Measurements from ENCODE around the gene WDR93. TPM values are rescaled to one million over a fixed set of nuclear protein-coding genes. Genes with fewer than 3 reads are reported as not detected.

WDR93 gene
- total and polyA plus RNA-seq, 4 donors, result 0.08 TPM; not detected in 2

DNA sequence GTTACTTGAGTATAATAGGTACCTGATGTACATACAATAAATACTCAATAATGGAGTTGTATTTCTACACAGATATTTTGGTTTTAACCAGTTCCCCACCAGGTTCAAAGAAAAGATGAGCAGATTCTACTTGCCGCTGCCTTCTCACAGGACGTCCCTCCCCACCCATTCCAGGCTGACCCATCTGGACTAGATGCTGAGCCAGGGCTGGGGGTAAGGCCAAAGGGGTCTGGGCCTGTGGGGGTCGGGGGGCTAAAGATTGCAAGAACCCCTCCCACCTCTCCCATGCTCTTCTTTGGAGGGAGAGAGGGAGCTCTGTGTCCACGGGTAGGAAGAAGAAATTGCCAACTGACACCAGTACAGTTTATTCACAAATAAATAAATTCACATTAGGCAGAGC is 58.9 kb downstream of the WDR93 start:
- H3K36me3 ChIP-seq (ENCODE audit: control insufficient read depth in 4 of 4, insufficient read depth in 3 of 4, low read depth in 1 of 4, low read length in 3 of 4), result no peaks in the 10 kb centered on the region
- no peak overlapping the region for H3K9ac ChIP-seq (ENCODE audit: low read depth in 1 of 2, low read length in 2 of 2)
- H3K27ac ChIP-seq (ENCODE audit: low read depth in 1 of 2, low read length in 2 of 2), result no peak overlapping the region
- DNase-seq (ENCODE audit: low spot score), result no peak
- TF ChIP-seq YY1 (IDR thresholded peaks at IDR 0.05) (no peak), RXRA (IDR thresholded peaks at IDR 0.05) (no peak), GABPA (IDR thresholded peaks at IDR 0.05 in 1 of 2, conservative IDR thresholded peaks at IDR 0.05 in 1 of 2) (no peak), HNF4A (conservative IDR thresholded peaks at IDR 0.05) (no peak), SP1 (IDR thresholded peaks at IDR 0.05) (no peak), RAD21 (IDR thresholded peaks at IDR 0.05) (no peak), EGR1 (IDR thresholded peaks at IDR 0.05; ENCODE audit: low read depth in 2 of 2) (no peak), FOXA2 (IDR thresholded peaks at IDR 0.05) (no peak), FOXA1 (IDR thresholded peaks at IDR 0.05) (no peak)
- TF ChIP-seq, protein P1, sequence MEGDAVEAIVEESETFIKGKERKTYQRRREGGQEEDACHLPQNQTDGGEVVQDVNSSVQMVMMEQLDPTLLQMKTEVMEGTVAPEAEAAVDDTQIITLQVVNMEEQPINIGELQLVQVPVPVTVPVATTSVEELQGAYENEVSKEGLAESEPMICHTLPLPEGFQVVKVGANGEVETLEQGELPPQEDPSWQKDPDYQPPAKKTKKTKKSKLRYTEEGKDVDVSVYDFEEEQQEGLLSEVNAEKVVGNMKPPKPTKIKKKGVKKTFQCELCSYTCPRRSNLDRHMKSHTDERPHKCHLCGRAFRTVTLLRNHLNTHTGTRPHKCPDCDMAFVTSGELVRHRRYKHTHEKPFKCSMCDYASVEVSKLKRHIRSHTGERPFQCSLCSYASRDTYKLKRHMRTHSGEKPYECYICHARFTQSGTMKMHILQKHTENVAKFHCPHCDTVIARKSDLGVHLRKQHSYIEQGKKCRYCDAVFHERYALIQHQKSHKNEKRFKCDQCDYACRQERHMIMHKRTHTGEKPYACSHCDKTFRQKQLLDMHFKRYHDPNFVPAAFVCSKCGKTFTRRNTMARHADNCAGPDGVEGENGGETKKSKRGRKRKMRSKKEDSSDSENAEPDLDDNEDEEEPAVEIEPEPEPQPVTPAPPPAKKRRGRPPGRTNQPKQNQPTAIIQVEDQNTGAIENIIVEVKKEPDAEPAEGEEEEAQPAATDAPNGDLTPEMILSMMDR (IDR thresholded peaks at IDR 0.05; ENCODE audit: low read depth, low read length, missing input control), result no peak
- TF ChIP-seq, protein P2, sequence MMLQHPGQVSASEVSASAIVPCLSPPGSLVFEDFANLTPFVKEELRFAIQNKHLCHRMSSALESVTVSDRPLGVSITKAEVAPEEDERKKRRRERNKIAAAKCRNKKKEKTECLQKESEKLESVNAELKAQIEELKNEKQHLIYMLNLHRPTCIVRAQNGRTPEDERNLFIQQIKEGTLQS (IDR thresholded peaks at IDR 0.05), result no peak
- TF ChIP-seq, protein P3, sequence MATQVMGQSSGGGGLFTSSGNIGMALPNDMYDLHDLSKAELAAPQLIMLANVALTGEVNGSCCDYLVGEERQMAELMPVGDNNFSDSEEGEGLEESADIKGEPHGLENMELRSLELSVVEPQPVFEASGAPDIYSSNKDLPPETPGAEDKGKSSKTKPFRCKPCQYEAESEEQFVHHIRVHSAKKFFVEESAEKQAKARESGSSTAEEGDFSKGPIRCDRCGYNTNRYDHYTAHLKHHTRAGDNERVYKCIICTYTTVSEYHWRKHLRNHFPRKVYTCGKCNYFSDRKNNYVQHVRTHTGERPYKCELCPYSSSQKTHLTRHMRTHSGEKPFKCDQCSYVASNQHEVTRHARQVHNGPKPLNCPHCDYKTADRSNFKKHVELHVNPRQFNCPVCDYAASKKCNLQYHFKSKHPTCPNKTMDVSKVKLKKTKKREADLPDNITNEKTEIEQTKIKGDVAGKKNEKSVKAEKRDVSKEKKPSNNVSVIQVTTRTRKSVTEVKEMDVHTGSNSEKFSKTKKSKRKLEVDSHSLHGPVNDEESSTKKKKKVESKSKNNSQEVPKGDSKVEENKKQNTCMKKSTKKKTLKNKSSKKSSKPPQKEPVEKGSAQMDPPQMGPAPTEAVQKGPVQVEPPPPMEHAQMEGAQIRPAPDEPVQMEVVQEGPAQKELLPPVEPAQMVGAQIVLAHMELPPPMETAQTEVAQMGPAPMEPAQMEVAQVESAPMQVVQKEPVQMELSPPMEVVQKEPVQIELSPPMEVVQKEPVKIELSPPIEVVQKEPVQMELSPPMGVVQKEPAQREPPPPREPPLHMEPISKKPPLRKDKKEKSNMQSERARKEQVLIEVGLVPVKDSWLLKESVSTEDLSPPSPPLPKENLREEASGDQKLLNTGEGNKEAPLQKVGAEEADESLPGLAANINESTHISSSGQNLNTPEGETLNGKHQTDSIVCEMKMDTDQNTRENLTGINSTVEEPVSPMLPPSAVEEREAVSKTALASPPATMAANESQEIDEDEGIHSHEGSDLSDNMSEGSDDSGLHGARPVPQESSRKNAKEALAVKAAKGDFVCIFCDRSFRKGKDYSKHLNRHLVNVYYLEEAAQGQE (IDR thresholded peaks at IDR 0.05), result no peak
- TF ChIP-seq, protein P4, sequence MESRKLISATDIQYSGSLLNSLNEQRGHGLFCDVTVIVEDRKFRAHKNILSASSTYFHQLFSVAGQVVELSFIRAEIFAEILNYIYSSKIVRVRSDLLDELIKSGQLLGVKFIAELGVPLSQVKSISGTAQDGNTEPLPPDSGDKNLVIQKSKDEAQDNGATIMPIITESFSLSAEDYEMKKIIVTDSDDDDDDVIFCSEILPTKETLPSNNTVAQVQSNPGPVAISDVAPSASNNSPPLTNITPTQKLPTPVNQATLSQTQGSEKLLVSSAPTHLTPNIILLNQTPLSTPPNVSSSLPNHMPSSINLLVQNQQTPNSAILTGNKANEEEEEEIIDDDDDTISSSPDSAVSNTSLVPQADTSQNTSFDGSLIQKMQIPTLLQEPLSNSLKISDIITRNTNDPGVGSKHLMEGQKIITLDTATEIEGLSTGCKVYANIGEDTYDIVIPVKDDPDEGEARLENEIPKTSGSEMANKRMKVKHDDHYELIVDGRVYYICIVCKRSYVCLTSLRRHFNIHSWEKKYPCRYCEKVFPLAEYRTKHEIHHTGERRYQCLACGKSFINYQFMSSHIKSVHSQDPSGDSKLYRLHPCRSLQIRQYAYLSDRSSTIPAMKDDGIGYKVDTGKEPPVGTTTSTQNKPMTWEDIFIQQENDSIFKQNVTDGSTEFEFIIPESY (IDR thresholded peaks at IDR 0.05), result no peak
- no peak overlapping the region for H3K4me3 ChIP-seq (ENCODE audit: low read depth in 1 of 3, low read length in 3 of 3)
- no peaks in the 10 kb centered on the region for H3K27me3 ChIP-seq (ENCODE audit: control insufficient read depth in 4 of 4, insufficient read depth in 4 of 4, low read length in 3 of 4)
- WGBS, result 78% methylated on average over 4 of the region's 4 CpGs
- no peaks in the 10 kb centered on the region for H3K9me3 ChIP-seq (ENCODE audit: control insufficient read depth in 4 of 4, low read length in 3 of 4)
- peaks cover 0 to 17% (median 6%) of the 10 kb centered on the region in 4 donors for H3K4me1 ChIP-seq (ENCODE audit: control insufficient read depth in 4 of 4, insufficient read depth in 4 of 4, low read length in 3 of 4)

DNA sequence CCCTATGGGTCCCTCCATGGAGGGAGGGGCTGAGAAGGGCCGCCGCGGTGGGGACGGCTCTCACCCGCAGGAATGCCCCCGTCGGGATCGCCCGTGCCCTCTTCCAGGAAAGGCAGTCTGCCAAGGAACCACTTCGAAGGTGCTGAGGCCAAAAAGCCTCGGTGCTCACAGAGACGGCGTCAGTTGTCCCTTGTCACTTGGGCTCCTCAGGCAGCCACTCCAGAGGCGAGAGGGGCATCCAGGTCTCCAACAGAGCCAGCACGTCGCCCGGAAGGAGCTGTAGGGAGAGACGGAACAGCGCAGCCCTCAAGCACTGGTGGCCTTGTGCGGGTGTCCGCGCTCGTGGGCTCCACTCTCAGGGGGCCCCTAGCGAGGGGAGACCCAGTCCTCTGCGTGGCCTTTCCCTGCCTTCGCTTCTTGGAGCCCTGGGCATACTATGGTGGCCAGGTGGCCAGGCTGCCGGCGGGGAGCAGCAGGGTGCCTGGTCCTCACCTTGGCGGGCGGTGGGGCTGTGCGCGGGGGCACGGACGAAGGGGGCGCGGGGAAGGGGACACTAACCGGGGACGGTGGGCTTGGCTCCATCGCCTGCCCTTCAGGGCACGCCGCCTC is 59.4 kb downstream of the WDR93 start:
- 13% methylated on average over 41 of the region's 41 CpGs for WGBS

More for the DNA sequence above, 59.4 kb downstream of the WDR93 start:
- DNase-seq (ENCODE audit: low spot score), result no peak
- Histone ChIP-seq H3K27me3 (ENCODE audit: control insufficient read depth in 4 of 4, insufficient read depth in 4 of 4, low read length in 3 of 4) (no peaks in the 10 kb centered on the region), H3K9ac (ENCODE audit: low read depth in 1 of 2, low read length in 2 of 2) (peak overlapping the region in 1 of 2 donors; percentile 49), H3K4me1 (ENCODE audit: control insufficient read depth in 4 of 4, insufficient read depth in 4 of 4, low read length in 3 of 4) (peaks cover 0 to 17% (median 6%) of the 10 kb centered on the region in 4 donors), H3K4me3 (ENCODE audit: low read depth in 1 of 3, low read length in 3 of 3) (peak overlapping the region in 2 of 3 donors; percentile 55 to 67), H3K36me3 (ENCODE audit: control insufficient read depth in 4 of 4, insufficient read depth in 3 of 4, low read depth in 1 of 4, low read length in 3 of 4) (no peaks in the 10 kb centered on the region), H3K27ac (ENCODE audit: low read depth in 1 of 2, low read length in 2 of 2) (peak overlapping the region in 1 of 2 donors; percentile 39), H3K9me3 (ENCODE audit: control insufficient read depth in 4 of 4, low read length in 3 of 4) (no peaks in the 10 kb centered on the region)
- TF ChIP-seq HNF4G (IDR thresholded peaks at IDR 0.05), result no peak
- TF ChIP-seq GABPA (IDR thresholded peaks at IDR 0.05 in 1 of 2, conservative IDR thresholded peaks at IDR 0.05 in 1 of 2), result no peak
- no peak for TF ChIP-seq RAD21 (IDR thresholded peaks at IDR 0.05)
- TF ChIP-seq, protein P4 (IDR thresholded peaks at IDR 0.05), result no peak
- TF ChIP-seq JUND (IDR thresholded peaks at IDR 0.05), result no peak
- TF ChIP-seq, protein P3 (IDR thresholded peaks at IDR 0.05), result no peak
- TF ChIP-seq HNF4A (conservative IDR thresholded peaks at IDR 0.05), result no peak
- TF ChIP-seq EGR1 (IDR thresholded peaks at IDR 0.05; ENCODE audit: low read depth in 2 of 2), result no peak
- TF ChIP-seq FOXA1 (IDR thresholded peaks at IDR 0.05), result no peak
- TF ChIP-seq YY1 (IDR thresholded peaks at IDR 0.05), result no peak
- TF ChIP-seq SP1 (IDR thresholded peaks at IDR 0.05), result no peak
